HUES48 (cell line): ENCODE results near the gene STK24.
A peak's percentile ranks its signal among the peaks of the same experiment; 100 is the strongest.

Experiments
- H3K27ac ChIP-seq: one replicate; pipeline ENCODE4 v1.7.0; 2013; ENCODE audit warnings: low read depth, low read length, inconsistent platforms
- H3K27me3 ChIP-seq: 2 replicates; pipeline ENCODE4 v1.6.1; 2013; ENCODE audit warnings: mild to moderate bottlenecking, low read length; ENCODE audit not compliant: control insufficient read depth, insufficient read depth
- H3K36me3 ChIP-seq: 2 replicates; pipeline ENCODE4 v1.6.1; 2013; ENCODE audit warnings: low read length; ENCODE audit not compliant: control insufficient read depth, insufficient read depth
- H3K4me1 ChIP-seq: 2 replicates; pipeline ENCODE4 v1.6.1; 2013; ENCODE audit warnings: mild to moderate bottlenecking, low read length; ENCODE audit not compliant: control insufficient read depth, insufficient read depth
- H3K4me3 ChIP-seq: 2 replicates; pipeline ENCODE4 v1.5.1; 2013; ENCODE audit warnings: mild to moderate bottlenecking, low read depth, low read length
- H3K9ac ChIP-seq: 2 replicates; pipeline ENCODE4 v1.6.1; 2013; ENCODE audit warnings: mild to moderate bottlenecking, low read depth, low read length, moderate library complexity
- H3K9me3 ChIP-seq: 2 replicates; pipeline ENCODE4 v1.6.1; 2013; ENCODE audit warnings: low read length; ENCODE audit not compliant: control insufficient read depth, insufficient read depth

Gene STK24

GRCh38 chr13:98486412-98486811, 90.5 kb downstream of the STK24 start:
- Histone ChIP-seq H3K27ac (no peak overlapping the region), H3K4me3 (no peak overlapping the region), H3K36me3 (no peaks in the 10 kb centered on the region), H3K27me3 (no peaks in the 10 kb centered on the region), H3K9ac (no peak overlapping the region), H3K9me3 (no peaks in the 10 kb centered on the region), H3K4me1 (peaks cover 48% of the 10 kb centered on the region)

GRCh38 chr13:98485561-98485960, 91.3 kb downstream of the STK24 start:
- Histone ChIP-seq H3K4me1 (peaks cover 52% of the 10 kb centered on the region), H3K9me3 (no peaks in the 10 kb centered on the region), H3K4me3 (no peak overlapping the region), H3K9ac (no peak overlapping the region), H3K27me3 (no peaks in the 10 kb centered on the region), H3K27ac (peak overlapping the region; percentile 92), H3K36me3 (no peaks in the 10 kb centered on the region)

DNA sequence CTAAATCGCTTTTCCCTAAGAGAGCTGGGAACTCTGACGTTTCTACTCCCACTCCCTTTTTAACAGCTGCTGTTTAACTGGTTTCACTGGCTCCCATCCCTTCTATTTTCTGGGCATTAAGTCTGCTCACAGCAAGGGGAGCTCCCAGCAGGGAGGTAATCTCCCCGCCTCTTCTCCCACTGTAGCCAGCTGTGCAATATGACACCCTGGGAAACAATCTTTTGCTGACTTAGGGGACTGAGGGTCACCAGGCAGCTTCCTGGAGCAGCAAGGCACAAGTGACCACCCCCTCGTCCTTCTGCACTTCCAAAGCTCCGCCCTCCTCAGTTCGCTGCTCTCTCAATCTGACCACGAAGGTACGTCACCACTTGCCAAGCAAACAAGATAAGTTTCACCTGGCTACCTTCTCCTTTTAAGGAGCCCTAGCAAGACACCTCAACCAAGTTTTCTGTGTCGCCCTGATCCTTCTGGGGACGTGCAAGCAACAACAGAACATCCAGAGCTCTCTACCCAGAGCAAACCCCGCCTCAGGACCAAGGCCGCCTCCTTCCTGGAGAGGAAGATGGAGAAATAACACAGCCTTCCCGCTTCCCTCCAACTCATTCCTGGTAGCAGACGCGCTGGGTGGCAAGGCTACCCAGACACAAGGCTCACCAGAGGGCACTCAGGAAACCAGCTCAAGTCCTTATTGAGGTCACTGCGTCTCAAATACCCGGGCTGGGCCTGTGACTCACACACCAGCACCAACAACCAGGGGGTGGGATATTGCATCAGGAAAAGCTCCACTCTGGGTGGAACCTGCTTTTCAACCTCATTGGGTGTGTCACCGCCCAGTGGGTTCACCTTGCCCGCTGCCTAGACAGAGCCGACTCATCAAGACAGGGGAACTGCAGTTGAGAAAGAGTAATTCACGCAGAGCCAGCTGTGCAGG, 92.4 kb downstream of the STK24 start:
- H3K9me3 ChIP-seq: no peaks in the 10 kb centered on the region
- H3K4me3 ChIP-seq: peak overlapping the region; percentile 28; the same call in 1 of the 2 replicates
- H3K36me3 ChIP-seq: no peaks in the 10 kb centered on the region
- H3K9ac ChIP-seq: peak overlapping the region; percentile 35; the same call in 1 of the 2 replicates
- H3K4me1 ChIP-seq: peaks cover 58% of the 10 kb centered on the region
- H3K27ac ChIP-seq: peak overlapping the region; percentile 92
- H3K27me3 ChIP-seq: no peaks in the 10 kb centered on the region

GRCh38 chr13:98483601-98484288, 93.2 kb downstream of the STK24 start:
- H3K27ac ChIP-seq: peak overlapping the region; percentile 92
- no peaks in the 10 kb centered on the region for H3K27me3 ChIP-seq
- peak overlapping the region; percentile 28; the same call in 1 of the 2 replicates for H3K4me3 ChIP-seq
- H3K4me1 ChIP-seq: peaks cover 66% of the 10 kb centered on the region
- H3K9me3 ChIP-seq: no peaks in the 10 kb centered on the region
- H3K9ac ChIP-seq: no peak overlapping the region
- H3K36me3 ChIP-seq: no peaks in the 10 kb centered on the region

GRCh38 chr13:98482476-98483444, 94.1 kb downstream of the STK24 start:
- H3K4me1 ChIP-seq: peaks cover 69% of the 10 kb centered on the region
- no peaks in the 10 kb centered on the region for H3K27me3 ChIP-seq
- no peak overlapping the region for H3K4me3 ChIP-seq
- no peaks in the 10 kb centered on the region for H3K9me3 ChIP-seq
- H3K36me3 ChIP-seq: no peaks in the 10 kb centered on the region
- H3K9ac ChIP-seq: no peak overlapping the region
- no peak overlapping the region for H3K27ac ChIP-seq

DNA sequence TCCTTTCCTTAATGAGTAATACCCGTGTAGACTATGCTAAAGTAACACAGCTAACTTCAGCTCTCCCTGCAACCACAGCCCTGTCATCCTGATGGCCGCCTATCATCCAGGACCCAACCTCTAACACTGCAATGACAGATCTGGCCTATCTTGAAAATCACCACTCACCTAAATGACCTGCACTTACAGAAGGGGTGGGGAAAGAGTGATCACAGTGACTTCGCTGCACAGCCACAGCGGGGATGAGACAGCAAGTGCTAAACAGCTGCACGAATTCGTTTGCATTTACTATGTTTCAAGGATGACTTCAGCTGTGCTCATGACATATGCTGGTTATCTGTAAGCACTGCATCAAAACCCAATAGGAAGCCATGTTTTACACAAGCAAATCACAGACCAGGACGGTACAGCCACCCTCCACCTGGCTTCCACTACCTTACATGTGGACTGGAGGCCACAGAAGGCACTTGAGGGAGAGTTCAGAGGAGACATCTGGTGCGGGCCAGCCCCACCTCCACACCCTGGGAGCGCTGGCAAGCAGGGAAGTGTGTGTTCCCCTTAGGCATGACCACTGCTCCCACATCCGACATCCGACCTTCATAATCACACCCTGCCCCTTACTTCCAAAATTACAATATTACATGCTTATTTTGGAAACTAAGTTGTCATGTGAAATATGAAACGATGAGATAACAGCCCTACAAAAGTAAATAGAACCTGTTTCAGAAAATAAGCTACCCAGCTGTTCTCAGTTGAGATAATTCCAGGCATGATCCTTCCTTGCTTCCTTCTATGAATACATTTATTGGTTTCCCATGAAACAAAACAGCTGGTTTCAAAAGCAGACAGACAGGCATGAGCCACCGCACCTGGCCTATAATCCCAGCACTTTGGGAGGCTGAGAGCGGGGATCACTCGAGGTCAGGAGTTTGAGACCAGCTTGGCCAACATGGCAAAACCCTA, 95.7 kb downstream of the STK24 start:
- peaks cover 72% of the 10 kb centered on the region for H3K4me1 ChIP-seq

GRCh38 chr13:98479496-98480003, 97.4 kb downstream of the STK24 start:
- Histone ChIP-seq H3K4me1 (peaks cover 67% of the 10 kb centered on the region), H3K9ac (no peak overlapping the region), H3K4me3 (no peak overlapping the region), H3K36me3 (peaks cover 2% of the 10 kb centered on the region; the same call in 1 of the 2 replicates), H3K9me3 (no peaks in the 10 kb centered on the region), H3K27me3 (no peaks in the 10 kb centered on the region), H3K27ac (no peak overlapping the region)

More for the DNA sequence above, 95.7 kb downstream of the STK24 start:
- Histone ChIP-seq H3K36me3 (no peaks in the 10 kb centered on the region), H3K27ac (no peak overlapping the region), H3K9ac (no peak overlapping the region), H3K4me3 (no peak overlapping the region), H3K27me3 (no peaks in the 10 kb centered on the region), H3K9me3 (no peaks in the 10 kb centered on the region)

DNA sequence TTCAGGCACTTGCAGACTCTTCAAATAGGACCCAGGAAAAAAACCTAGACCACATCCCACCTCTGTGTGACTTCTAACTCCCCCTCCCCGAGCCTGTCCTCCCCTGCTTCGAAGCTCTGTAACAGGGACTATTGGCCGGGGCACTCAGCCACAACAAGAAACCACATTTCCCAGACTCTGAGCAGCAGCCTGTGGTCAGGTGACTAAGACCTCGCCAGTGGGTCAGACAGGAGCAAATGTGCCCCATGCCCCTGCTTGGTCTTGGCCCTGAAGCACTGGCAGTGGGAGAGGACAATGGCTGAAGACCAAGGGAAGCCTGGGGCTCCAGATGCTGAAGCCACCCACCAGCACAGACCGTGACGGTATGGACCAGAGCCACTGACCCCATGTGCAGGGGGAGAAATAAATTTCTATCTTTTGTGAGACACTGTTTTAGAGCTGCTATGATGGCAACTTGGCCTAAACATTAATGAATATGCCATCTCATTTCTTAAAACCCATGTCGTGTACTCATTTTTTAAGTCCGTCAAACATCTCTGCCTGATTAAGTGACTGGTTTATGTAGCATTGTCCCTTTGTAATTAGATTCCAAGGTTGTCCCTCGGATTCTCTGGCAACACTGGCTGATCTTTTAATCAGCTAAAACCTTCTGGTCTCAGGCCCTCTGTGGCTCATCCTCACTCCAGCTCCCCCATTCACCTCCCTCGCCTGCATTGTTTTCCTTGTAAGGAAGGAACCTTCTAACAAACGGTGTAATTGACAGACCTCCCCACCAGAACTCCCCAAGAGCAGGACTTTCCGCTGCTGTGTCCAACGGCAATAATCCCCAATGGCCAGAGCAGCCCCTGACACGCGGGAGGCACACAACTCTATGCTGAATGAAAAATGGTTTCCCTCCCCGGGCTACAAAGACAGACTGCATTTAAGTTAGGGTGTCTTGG, 98.4 kb downstream of the STK24 start:
- Histone ChIP-seq H3K9ac (no peak overlapping the region), H3K27ac (peak overlapping the region; percentile 58), H3K4me1 (peaks cover 56% of the 10 kb centered on the region), H3K9me3 (no peaks in the 10 kb centered on the region), H3K27me3 (no peaks in the 10 kb centered on the region), H3K36me3 (peaks cover 12% of the 10 kb centered on the region; the same call in 1 of the 2 replicates), H3K4me3 (no peak overlapping the region)

- H3K9ac ChIP-seq: no peak overlapping the region
- H3K4me1 ChIP-seq: peaks cover 45% of the 10 kb centered on the region
Observed at GRCh38 chr13:98476538-98476966, 100.4 kb downstream of the STK24 start.

More at GRCh38 chr13:98476538-98476966, 100.4 kb downstream of the STK24 start:
- peak overlapping the region; percentile 88 for H3K27ac ChIP-seq
- H3K4me3 ChIP-seq: no peak overlapping the region
- no peaks in the 10 kb centered on the region for H3K9me3 ChIP-seq
- peaks cover 30% of the 10 kb centered on the region for H3K36me3 ChIP-seq
- no peaks in the 10 kb centered on the region for H3K27me3 ChIP-seq
